ENCODE results near the gene MED13L. TPM values are rescaled to one million over a fixed set of nuclear protein-coding genes. Genes with fewer than 3 reads are reported as not detected.
A peak's percentile ranks its signal among the peaks of the same experiment; 100 is the strongest.
"Not testable (repeated sequence)": the region's sequence is repeated elsewhere in the genome, so short reads cannot be mapped to it uniquely, and the experiment has no call there.

The MED13L gene
- total RNA-seq, 1 experiment from 2014 or later, result 46.8 TPM

DNA sequence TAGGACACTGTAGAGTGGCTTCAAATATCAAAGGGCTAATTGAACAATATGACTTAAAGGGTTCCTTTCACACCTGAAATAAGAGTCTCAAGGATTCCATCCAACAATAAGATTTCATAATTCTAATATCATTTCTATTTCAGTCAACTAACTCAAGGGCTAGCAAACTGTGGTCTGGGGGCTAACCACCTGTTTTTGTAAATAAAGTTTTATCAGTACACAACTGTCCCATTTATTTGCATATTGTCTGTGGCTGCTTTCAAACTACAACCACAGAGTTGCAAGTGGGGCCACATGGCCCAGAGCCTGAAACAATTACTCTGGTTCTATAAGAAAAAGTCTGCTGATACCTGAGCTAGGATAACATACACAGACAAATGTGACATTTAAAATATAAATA lies 29.1 kb downstream of the MED13L start:
- DNase-seq (ENCODE audit: low read depth), result no peak

GRCh38 chr12:116247377-116247776 lies 30.1 kb downstream of the MED13L start:
- no peak for DNase-seq (ENCODE audit: low read depth)

- no peak for DNase-seq (ENCODE audit: low read depth)
Observed at GRCh38 chr12:116246490-116247179, 30.9 kb downstream of the MED13L start.

DNA sequence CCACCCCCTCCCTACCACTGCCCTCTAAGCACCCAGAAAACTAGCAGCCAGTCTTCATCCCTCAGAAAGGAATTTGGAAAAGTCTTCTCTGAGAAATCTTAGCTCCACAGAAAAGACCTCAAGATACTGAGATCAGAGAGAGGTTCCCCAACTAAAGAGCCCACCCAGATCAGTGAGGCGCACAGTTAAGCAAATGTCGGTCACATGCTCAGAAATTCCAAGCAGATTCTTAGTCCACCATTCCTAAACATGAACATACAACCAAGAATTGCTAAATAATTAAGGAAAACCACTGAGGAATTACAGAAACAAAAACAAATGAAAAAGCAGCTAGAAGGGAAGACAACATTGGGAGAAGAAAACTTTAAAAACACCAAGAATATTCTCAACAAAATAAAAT lies 32.3 kb downstream of the MED13L start:
- DNase-seq (ENCODE audit: low read depth), result no peak

GRCh38 chr12:116244474-116245090 lies 32.9 kb downstream of the MED13L start:
- no peak for DNase-seq (ENCODE audit: low read depth)

DNA sequence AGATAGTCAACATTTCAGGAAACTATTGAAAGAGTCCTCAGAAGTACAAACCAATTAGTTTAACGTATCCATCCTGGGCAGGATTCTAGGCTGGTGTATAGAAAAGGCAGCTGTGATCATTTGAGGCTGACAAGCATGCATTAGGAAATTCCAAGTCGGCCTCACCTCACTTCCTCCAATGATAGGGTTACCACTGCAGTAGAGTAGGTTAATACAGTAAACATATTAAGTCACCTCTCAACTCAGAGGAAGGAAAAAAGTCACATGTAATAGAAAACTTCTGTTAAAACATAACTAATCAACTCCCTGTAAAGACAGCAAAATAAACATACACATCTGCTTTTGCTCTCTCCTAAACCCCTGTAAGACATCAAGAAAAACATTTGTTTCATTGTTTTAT lies 33.5 kb downstream of the MED13L start:
- DNase-seq (ENCODE audit: low read depth), result no peak

- DNase-seq (ENCODE audit: low read depth), result no peak
Observed at GRCh38 chr12:116242740-116243139, 34.8 kb downstream of the MED13L start.

- no peak for DNase-seq (ENCODE audit: low read depth)
Observed at GRCh38 chr12:116241157-116241759, 36.2 kb downstream of the MED13L start.

GRCh38 chr12:116238570-116239119 lies 38.8 kb downstream of the MED13L start:
- DNase-seq (ENCODE audit: low read depth), result not testable (repeated sequence)

- no peak for DNase-seq (ENCODE audit: low read depth)
Observed at GRCh38 chr12:116238149-116238548, 39.3 kb downstream of the MED13L start.

DNA sequence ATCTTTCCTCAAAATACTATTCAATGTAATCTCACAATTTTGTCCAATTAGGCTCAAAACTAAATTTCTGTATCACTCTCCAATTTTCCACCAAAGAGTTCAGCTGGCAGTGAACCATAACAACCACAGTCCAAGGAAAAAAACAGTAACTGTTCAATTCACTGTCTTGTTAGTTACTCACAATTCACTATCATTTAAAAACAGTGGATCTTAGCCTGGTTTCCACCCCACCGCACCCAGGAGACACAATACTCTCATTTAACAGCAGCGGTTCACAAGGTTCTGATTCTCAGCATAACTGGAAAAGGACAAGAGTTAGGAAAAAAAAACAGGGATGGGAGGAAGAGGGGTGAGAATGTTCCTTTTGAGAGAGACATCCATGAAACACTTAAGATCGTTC lies 40.5 kb downstream of the MED13L start:
- DNase-seq (ENCODE audit: low read depth), result no peak

GRCh38 chr12:116236148-116236731 lies 41.3 kb downstream of the MED13L start:
- peak; percentile 44 for DNase-seq (ENCODE audit: low read depth)

DNA sequence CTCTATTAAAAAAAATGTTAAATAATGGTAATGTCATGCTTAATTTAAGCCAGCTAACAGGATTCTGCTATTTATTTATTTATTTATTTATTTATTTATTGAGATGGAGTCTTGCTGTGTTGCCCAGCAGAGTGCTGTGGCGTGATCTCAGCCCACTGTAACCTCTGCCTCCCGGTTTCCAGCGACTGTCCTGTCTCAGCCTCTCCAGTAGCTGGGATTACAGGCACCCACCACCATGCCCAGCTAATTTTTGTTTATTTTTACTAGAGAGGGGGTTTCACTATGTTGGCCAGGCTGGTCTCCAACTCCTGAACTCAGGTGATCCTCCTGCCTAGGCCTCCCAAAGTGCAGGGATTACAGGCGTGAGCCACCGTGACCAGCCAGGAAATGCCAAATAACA lies 43.3 kb downstream of the MED13L start:
- not testable (repeated sequence) for DNase-seq (ENCODE audit: low read depth)

- DNase-seq (ENCODE audit: low read depth), result peak; percentile 31
Observed at GRCh38 chr12:116233669-116234068, 43.8 kb downstream of the MED13L start.

- no peak for DNase-seq (ENCODE audit: low read depth)
Observed at GRCh38 chr12:116227811-116228210, 49.7 kb downstream of the MED13L start.

DNA sequence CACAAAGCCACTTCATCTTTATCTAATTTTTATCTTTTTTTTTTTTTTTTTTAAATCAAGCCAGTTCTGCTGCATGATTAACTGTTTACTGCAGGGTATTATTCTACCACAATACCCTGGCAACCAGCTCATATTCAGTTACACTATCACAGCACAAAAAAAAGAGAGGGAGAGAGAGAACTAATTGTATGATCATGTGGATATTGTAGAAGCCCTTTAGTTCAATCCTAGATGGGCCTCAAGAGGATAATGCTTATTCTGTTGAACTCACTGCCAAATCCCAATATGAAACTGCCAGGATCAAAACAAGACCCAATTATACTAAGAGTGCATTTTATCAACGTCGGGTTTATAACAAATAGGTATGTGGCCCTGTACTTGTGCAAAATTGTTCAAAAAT lies 51.5 kb downstream of the MED13L start:
- no peak for DNase-seq (ENCODE audit: low read depth)

DNA sequence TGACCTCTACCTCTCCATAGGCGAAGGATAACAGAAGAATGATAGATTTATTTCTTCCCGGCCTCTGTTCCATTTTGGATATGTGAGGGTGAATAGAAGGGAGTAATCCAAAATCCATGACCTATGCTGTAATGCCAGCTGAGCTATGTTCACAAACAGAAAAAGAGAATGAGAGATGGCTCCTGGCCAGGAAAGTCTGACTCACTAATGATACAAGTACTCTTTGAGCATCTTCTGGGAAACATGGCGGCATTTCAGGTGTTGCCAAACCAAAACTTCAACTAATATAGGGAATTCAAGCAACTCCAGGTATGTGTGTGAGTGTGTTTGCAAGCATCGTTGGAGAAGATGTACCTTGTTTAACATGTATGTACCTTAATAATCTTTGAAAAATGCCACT lies 55.1 kb downstream of the MED13L start:
- DNase-seq (ENCODE audit: low read depth), result peak; percentile 93

DNA sequence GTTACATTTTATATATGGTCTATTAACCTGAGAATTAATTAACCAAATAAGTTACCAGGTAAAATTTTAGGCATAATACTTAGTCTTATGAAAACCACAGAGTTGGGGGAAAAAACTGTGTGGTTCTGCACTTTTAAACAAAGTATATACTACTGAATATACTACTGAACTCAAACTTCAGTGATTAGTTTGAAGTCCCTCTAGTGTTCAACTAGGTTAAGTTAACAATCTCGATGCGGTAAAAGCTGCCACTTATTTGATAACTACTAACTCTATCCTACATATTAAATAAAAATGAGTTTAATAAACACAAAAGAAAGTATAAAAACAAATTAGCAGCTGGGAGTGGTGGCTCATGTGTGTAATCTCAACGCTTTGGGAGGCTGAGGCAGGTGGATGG lies 56.7 kb downstream of the MED13L start:
- no peak for DNase-seq (ENCODE audit: low read depth)

- no peak for DNase-seq (ENCODE audit: low read depth)
Observed at GRCh38 chr12:116217045-116217735, 60.3 kb downstream of the MED13L start.

- DNase-seq (ENCODE audit: low read depth), result no peak
Observed at GRCh38 chr12:116216022-116216756, 61.3 kb downstream of the MED13L start.

DNA sequence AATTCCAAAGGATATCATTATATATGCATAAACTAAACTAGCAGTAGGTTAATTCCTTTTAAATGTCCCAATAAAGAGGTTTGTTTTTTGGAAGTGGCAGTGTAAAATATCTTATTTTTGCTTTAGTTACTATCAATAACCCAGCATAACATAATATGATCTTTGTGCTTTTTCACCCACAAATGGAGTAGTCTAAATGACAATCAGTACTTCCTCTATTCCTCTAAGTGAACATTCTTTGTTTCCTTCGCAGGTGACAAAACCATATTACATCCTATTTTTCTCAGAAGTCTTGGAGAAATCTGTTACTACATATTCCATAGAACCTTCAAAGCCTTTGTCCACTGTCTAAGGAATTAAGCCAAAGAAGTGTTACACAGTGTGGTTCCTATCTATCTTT lies 62.5 kb downstream of the MED13L start:
- no peak for DNase-seq (ENCODE audit: low read depth)
